H1 (cell line): Measurements from ENCODE around the gene OR8H3. TPM values are rescaled to one million over a fixed set of nuclear protein-coding genes. Genes with fewer than 3 reads are reported as not detected.

Experiments used
- CTCF ChIA-PET: fragments of 300-600 bp; sonication (Branson Sonifier 250); formaldehyde crosslinking; loops from one replicate; lab custom pipeline; 2021; ENCODE audit not compliant: partially characterized antibody; lab: Charles Lee
- POLR2A ChIA-PET: fragments of 300-600 bp; sonication (Branson Sonifier 250); formaldehyde crosslinking; loops from one replicate; lab custom pipeline; 2021; ENCODE audit warnings: inconsistent platforms; ENCODE audit not compliant: partially characterized antibody; lab: Charles Lee
- DNase-seq, 2 experiments: peaks; one replicate each; pipeline versions ENCODE4 v3.0.0 to v3.0.0-alpha.2; 2010 to 2022; ENCODE audit warnings: low spot score in 2 of 2, low read depth in 1 of 2, mixed read lengths in 1 of 2
- FAIRE-seq: peaks from 2 replicates; lab custom pipeline; 2011; peaks lifted over from hg19 to GRCh38; lab: Jason Lieb, UNC
- H2AFZ ChIP-seq: 2 replicates; pipeline ENCODE4 v1.8.1; 2012; ENCODE audit warnings: low read length, inconsistent platforms
- H2AK5ac ChIP-seq: 2 replicates; pipeline ENCODE4 v1.6.1; 2013; ENCODE audit warnings: low read depth, low read length
- H2BK120ac ChIP-seq: replicated peaks from 2 replicates; pipeline ENCODE3; 2013; ENCODE audit warnings: low read depth, low read length, inconsistent platforms
- H2BK12ac ChIP-seq: 2 replicates; pipeline ENCODE4 v1.6.1; 2013; ENCODE audit warnings: low read depth, low read length
- H2BK15ac ChIP-seq: 2 replicates; pipeline ENCODE4 v1.6.1; 2013; ENCODE audit warnings: low read length
- H2BK20ac ChIP-seq: 2 replicates; pipeline ENCODE4 v1.6.1; 2013; ENCODE audit warnings: low read length
- H2BK5ac ChIP-seq: 2 replicates; pipeline ENCODE4 v1.6.1; 2013; ENCODE audit warnings: low read depth, low read length
- H3K14ac ChIP-seq: 2 replicates; pipeline ENCODE4 v1.6.1; 2013; ENCODE audit warnings: inconsistent platforms; ENCODE audit not compliant: insufficient read length
- H3K18ac ChIP-seq: 2 replicates; pipeline ENCODE4 v1.6.1; 2013; ENCODE audit warnings: low read length; ENCODE audit errors: extremely low read depth
- H3K23ac ChIP-seq: 2 replicates; pipeline ENCODE4 v1.6.1; 2013; ENCODE audit warnings: inconsistent platforms; ENCODE audit not compliant: insufficient read length
- H3K23me2 ChIP-seq: 2 replicates; pipeline ENCODE4 v1.6.1; 2013; ENCODE audit warnings: low read depth, low read length
- H3K27ac ChIP-seq: 2 replicates; pipeline ENCODE4 v1.6.1; 2011; ENCODE audit warnings: low read depth, low read length, inconsistent platforms
- H3K27me3 ChIP-seq, 4 experiments: replicated peaks in 1 of 4; 1 replicate in 1 of 4; 2 replicates in 3 of 4; pipeline versions ENCODE4 v1.6.1 to v1.8.1; 2011 to 2013; ENCODE audit warnings: low read length in 3 of 4, mild to moderate bottlenecking in 3 of 4, inconsistent platforms in 2 of 4, mixed read lengths in 2 of 4, moderate library complexity in 1 of 4; ENCODE audit not compliant: control insufficient read depth in 3 of 4, insufficient read depth in 3 of 4; ENCODE audit errors: extremely low read depth in 1 of 4
- H3K36me3 ChIP-seq, 4 experiments: 2 replicates each; pipeline versions ENCODE4 v1.6.1 to v1.8.1; 2011 to 2013; ENCODE audit warnings: mild to moderate bottlenecking in 4 of 4, low read length in 3 of 4, moderate library complexity in 2 of 4, control low read depth in 1 of 4, inconsistent platforms in 1 of 4; ENCODE audit not compliant: insufficient read depth in 4 of 4, control insufficient read depth in 2 of 4
- H3K4ac ChIP-seq: replicated peaks from 2 replicates; pipeline ENCODE3; 2013; ENCODE audit warnings: low read length, low read depth, mixed read lengths, inconsistent platforms; ENCODE audit not compliant: insufficient read length
- H3K4me1 ChIP-seq, 4 experiments: replicated peaks in 1 of 4; 1 replicate in 1 of 4; 2 replicates in 3 of 4; pipeline versions ENCODE4 v1.6.1 to v1.8.1; 2011 to 2013; ENCODE audit warnings: low read length in 3 of 4, inconsistent platforms in 2 of 4, mixed read lengths in 1 of 4; ENCODE audit not compliant: insufficient read depth in 4 of 4, control insufficient read depth in 3 of 4
- H3K4me2 ChIP-seq, 2 experiments: 2 replicates each; pipeline versions ENCODE4 v1.6.1 to v1.8.1; 2011 to 2013; ENCODE audit warnings: low read depth in 2 of 2, low read length in 2 of 2, control low read depth in 1 of 2, inconsistent platforms in 1 of 2, mild to moderate bottlenecking in 1 of 2; ENCODE audit not compliant: insufficient read depth in 1 of 2
- H3K4me3 ChIP-seq, 4 experiments: fragments of 200-600, 300-600 bp in 1 of 4; sonication (generic), shearing (Covaris generic), sonication (Bioruptor Twin) in 1 of 4; 2 replicates each; pipeline versions ENCODE4 v1.5.1 to v1.8.1; 2011 to 2016; ENCODE audit warnings: low read length in 4 of 4, low read depth in 3 of 4, control low read depth in 2 of 4, inconsistent platforms in 2 of 4, mild to moderate bottlenecking in 2 of 4, mixed read lengths in 1 of 4, moderate library complexity in 1 of 4; ENCODE audit not compliant: insufficient read depth in 2 of 4; ENCODE audit errors: extremely low read depth in 1 of 4
- H3K56ac ChIP-seq: replicated peaks from 2 replicates; pipeline ENCODE3; 2013; ENCODE audit warnings: low read depth, mild to moderate bottlenecking, mixed read lengths, low read length, inconsistent platforms; ENCODE audit not compliant: insufficient read length
- H3K79me1 ChIP-seq: 2 replicates; pipeline ENCODE4 v1.6.1; 2013; ENCODE audit warnings: low read depth, low read length, control low read depth
- H3K79me2 ChIP-seq, 2 experiments: 2 replicates each; pipeline versions ENCODE4 v1.6.1 to v1.8.1; 2012 to 2013; ENCODE audit warnings: low read length in 2 of 2, mild to moderate bottlenecking in 2 of 2, inconsistent platforms in 1 of 2; ENCODE audit not compliant: insufficient read depth in 2 of 2, control insufficient read depth in 1 of 2
- H3K9ac ChIP-seq, 4 experiments: replicated peaks in 1 of 4; 1 replicate in 1 of 4; 2 replicates in 3 of 4; pipeline versions ENCODE4 v1.6.1 to v1.8.1; 2011 to 2013; ENCODE audit warnings: low read depth in 3 of 4, low read length in 3 of 4, control low read depth in 2 of 4, mild to moderate bottlenecking in 2 of 4, moderate library complexity in 2 of 4, inconsistent platforms in 1 of 4; ENCODE audit errors: extremely low read depth in 1 of 4
- H3K9me3 ChIP-seq, 2 experiments: 2 replicates each; pipeline versions ENCODE4 v1.6.1 to v1.8.1; 2012 to 2013; ENCODE audit warnings: mild to moderate bottlenecking in 2 of 2, moderate library complexity in 2 of 2, control low read depth in 1 of 2, inconsistent platforms in 1 of 2, low read depth in 1 of 2, low read length in 1 of 2, mixed read lengths in 1 of 2; ENCODE audit not compliant: insufficient read depth in 2 of 2
- H4K20me1 ChIP-seq, 2 experiments: replicated peaks in 1 of 2; 2 replicates each; pipeline versions ENCODE3 to v1.8.1; 2011 to 2013; ENCODE audit warnings: inconsistent platforms in 2 of 2, low read length in 2 of 2, mild to moderate bottlenecking in 1 of 2; ENCODE audit not compliant: insufficient read depth in 2 of 2, control insufficient read depth in 1 of 2
- H4K5ac ChIP-seq: 2 replicates; pipeline ENCODE4 v1.6.1; 2013; ENCODE audit warnings: low read length, low read depth, mixed read lengths, inconsistent platforms; ENCODE audit not compliant: insufficient read length
- H4K8ac ChIP-seq: 2 replicates; pipeline ENCODE4 v1.8.0; 2013; ENCODE audit warnings: mild to moderate bottlenecking, moderate library complexity, low read length, inconsistent platforms; ENCODE audit not compliant: insufficient read depth; ENCODE audit errors: extremely low read depth
- H4K91ac ChIP-seq: replicated peaks from 2 replicates; pipeline ENCODE3; 2013; ENCODE audit warnings: low read length, mixed read lengths, inconsistent platforms; ENCODE audit not compliant: insufficient read length
- ATF3 ChIP-seq: IDR thresholded peaks from 2 replicates; pipeline ENCODE4 v1.6.1; 2011; ENCODE audit warnings: low read depth, mild to moderate bottlenecking, low read length; ENCODE audit not compliant: insufficient read depth
- BCL11A ChIP-seq, 2 experiments: IDR thresholded peaks; one replicate each; pipeline ENCODE4 v1.6.1; 2011; ENCODE audit warnings: low read depth in 2 of 2, low read length in 2 of 2, mild to moderate bottlenecking in 2 of 2
- CEBPB ChIP-seq: IDR thresholded peaks from 2 replicates; pipeline ENCODE4 v1.6.1; 2012; ENCODE audit warnings: low read depth, low read length
- CHD2 ChIP-seq: IDR thresholded peaks from 2 replicates; pipeline ENCODE4 v1.6.1; 2012; ENCODE audit warnings: low read length, improper control_type of control experiment
- CTBP2 ChIP-seq: IDR thresholded peaks from 2 replicates; pipeline ENCODE4 v1.7.0; 2011; ENCODE audit warnings: borderline replicate concordance, mild to moderate bottlenecking, moderate library complexity, mixed read lengths, low read length; ENCODE audit not compliant: insufficient read depth, insufficient read length
- E2F6 ChIP-seq: IDR thresholded peaks from 2 replicates; pipeline ENCODE4 v1.6.1; 2012; ENCODE audit warnings: inconsistent platforms
- EZH2 ChIP-seq: fragments of 200-600 bp; sonication (generic); IDR thresholded peaks from 2 replicates; pipeline ENCODE4 v1.7.1; 2012; ENCODE audit warnings: low read depth, mild to moderate bottlenecking, moderate library complexity, low read length, inconsistent platforms; ENCODE audit not compliant: severe bottlenecking
- HDAC6 ChIP-seq: IDR thresholded peaks from one replicate; pipeline ENCODE4 v1.7.1; 2012; ENCODE audit warnings: low read depth, mild to moderate bottlenecking, inconsistent platforms, low read length, moderate library complexity
- MAFK ChIP-seq: IDR thresholded peaks from 2 replicates; pipeline ENCODE4 v1.6.1; 2012; ENCODE audit warnings: low read depth, mild to moderate bottlenecking, improper control_type of control experiment, low read length
- NRF1 ChIP-seq: IDR thresholded peaks from 2 replicates; pipeline ENCODE4 v1.6.1; 2011; ENCODE audit warnings: mild to moderate bottlenecking, low read depth, low read length, improper control_type of control experiment
- SIN3A ChIP-seq, 2 experiments: IDR thresholded peaks in 1 of 2; conservative IDR thresholded peaks in 1 of 2; 2 replicates each; pipeline ENCODE4 v1.6.1; 2011 to 2012; ENCODE audit warnings: low read length in 2 of 2, improper control_type of control experiment in 1 of 2, low read depth in 1 of 2, mild to moderate bottlenecking in 1 of 2
- SIRT6 ChIP-seq: IDR thresholded peaks from one replicate; pipeline ENCODE4 v1.7.1; 2012; ENCODE audit warnings: low read length, inconsistent platforms
- SIX5 ChIP-seq: IDR thresholded peaks from 2 replicates; pipeline ENCODE4 v1.6.1; 2011; ENCODE audit warnings: mild to moderate bottlenecking, low read depth, low read length
- ZNF274 ChIP-seq: IDR thresholded peaks from 2 replicates; pipeline ENCODE4 v1.7.0; 2012; ENCODE audit warnings: low read length, borderline replicate concordance; ENCODE audit errors: extremely low read depth
- WGBS, 2 experiments: shearing (Covaris generic) in 1 of 2; methylation state at CpG; one replicate each; pipeline versions ENCODE4 v1.1.6 to v1.1.7; 2013 to 2015; ENCODE audit warnings: low lambda C conversion rate in 2 of 2, mixed read lengths in 2 of 2, inconsistent platforms in 1 of 2, low coverage in 1 of 2, missing lambda C conversion rate in 1 of 2; ENCODE audit not compliant: insufficient replicate concordance in 2 of 2, insufficient coverage in 1 of 2, insufficient read length in 1 of 2; ENCODE audit errors: extremely low coverage in 1 of 2, missing lambda C conversion rate in 1 of 2; 5-methylcytosine and 5-hydroxymethylcytosine counted together
- polyA plus RNA-seq, 7 experiments: library from polyadenylated mRNA; depleted of rRNA in 3 of 7; stranded (reverse) in 5 of 7; unstranded in 2 of 7; fragments of >200 nt in 5 of 7; fragments of 200-250 nt in 2 of 7; gene quantifications; 1 replicate in 5 of 7; 2 replicates in 1 of 7; 4 replicates in 1 of 7; pipeline versions ENCODE4 v1.2.1 to v1.2.3, GENCODE V29; 2011 to 2013; ENCODE audit warnings: missing spikeins in 2 of 7, mixed read lengths in 2 of 7
- total RNA-seq: library from RNA; stranded (reverse); fragmentation: NEBNext Ultra II Directional; extraction: Animal tissue kit (Norgen Biotek cat#: 25700); gene quantifications from 2 replicates; pipeline ENCODE4 v1.2.1, GENCODE V29; 2021

OR8H3 gene
- total and polyA plus RNA-seq, 2 of the 8 experiments (the other 6 are each of a cell fraction or from before 2014, with no cell fraction given), result not detected

GRCh38 chr11:56160217-56160616 lies 38.0 kb downstream of the OR8H3 start, which contains the start of gene OR8K5:
OR8K5 (minus strand) TSS chr11:56160317; CDS start chr11:56160317, 0 bp downstream.
- no peak within 1 kb of the TSS for H3K9ac ChIP-seq
- H3K18ac ChIP-seq, result no peak within 1 kb of the TSS
- H3K79me1 ChIP-seq, result no peaks in the 10 kb centered on the region
- no peak within 1 kb of the TSS for H4K5ac ChIP-seq
- H2BK12ac ChIP-seq, result no peak within 1 kb of the TSS
- no peak within 1 kb of the TSS for H3K14ac ChIP-seq
- H2BK20ac ChIP-seq, result no peak within 1 kb of the TSS
- H3K79me2 ChIP-seq, result no peaks in the 10 kb centered on the region
- no peaks in the 10 kb centered on the region for H3K23me2 ChIP-seq
- 90% methylated on average over 3 of the region's 3 CpGs; no CpG with 5 or more reads in 1 of the 2 experiments for WGBS, 2 experiments
- H2AFZ ChIP-seq, result no peak within 1 kb of the TSS
- H3K36me3 ChIP-seq, result no peaks in the 10 kb centered on the region; a peak in 1 of 8 replicates
- H3K4me3 ChIP-seq, result no peak within 1 kb of the TSS
- no peaks in the 10 kb centered on the region for H4K20me1 ChIP-seq
- H3K4me2 ChIP-seq, result no peak within 1 kb of the TSS
- no peak within 1 kb of the TSS for H3K27ac ChIP-seq
- H2BK120ac ChIP-seq, result no peak within 1 kb of the TSS
- no peak for DNase-seq
- peaks cover 0 to 7% of the 10 kb centered on the region in 2 experiments; a peak in 1 of 4 replicates for H3K9me3 ChIP-seq
- no peak within 1 kb of the TSS for H2BK5ac ChIP-seq
- no peak within 1 kb of the TSS for H3K56ac ChIP-seq
- H4K8ac ChIP-seq, result no peak within 1 kb of the TSS
- H4K91ac ChIP-seq, result no peak within 1 kb of the TSS
- H2AK5ac ChIP-seq, result no peak within 1 kb of the TSS
- no peaks in the 10 kb centered on the region for H3K27me3 ChIP-seq
- no peak within 1 kb of the TSS for H3K4ac ChIP-seq
- ChIA-PET CTCF (no interaction called here), POLR2A (no interaction called here)
- FAIRE-seq, result no peak
- H3K4me1 ChIP-seq, result no peaks in the 10 kb centered on the region
- H3K23ac ChIP-seq, result no peak within 1 kb of the TSS
- no peak within 1 kb of the TSS for H2BK15ac ChIP-seq
- TF ChIP-seq SIN3A (conservative IDR thresholded peaks at IDR 0.05 in 1 of 2, IDR thresholded peaks at IDR 0.05 in 1 of 2; ENCODE audit: low read depth in 1 of 2, low read length in 2 of 2), result no peak
- no peak for TF ChIP-seq SIX5
- no peak for TF ChIP-seq CEBPB
- no peak for TF ChIP-seq MAFK
- no peak for TF ChIP-seq E2F6
- no peak for TF ChIP-seq CHD2
- TF ChIP-seq BCL11A (IDR thresholded peaks at IDR 0.05; ENCODE audit: low read depth in 2 of 2, low read length in 2 of 2), result no peak
- no peak for TF ChIP-seq SIRT6
- TF ChIP-seq ZNF274, result no peak
- TF ChIP-seq ATF3, result no peak
- TF ChIP-seq EZH2, result no peak
- no peak for TF ChIP-seq CTBP2
- no peak for TF ChIP-seq NRF1
- no peak for TF ChIP-seq HDAC6
